GM23338 (cell line): Measurements from ENCODE around the gene OLFML2B. TPM values are rescaled to one million over a fixed set of nuclear protein-coding genes. Genes with fewer than 3 reads are reported as not detected.

Experiments used
- ATAC-seq: fragments of 200-7000 bp; cut with Tn5 transposase; 3 replicates; pipeline ENCODE4 v1.9.1; 2020
- DNase-seq: peaks from one replicate; pipeline ENCODE4 v3.0.0-alpha.2; 2015; ENCODE audit warnings: low spot score
- H2AFZ ChIP-seq: fragments of 200-600 bp; sonication (generic); 2 replicates; pipeline ENCODE4 v1.8.0; 2016; ENCODE audit warnings: antibody characterized with exemption, mild to moderate bottlenecking, moderate library complexity
- H3F3A ChIP-seq: fragments of 200-600 bp; sonication (generic); replicated peaks from 2 replicates; pipeline ENCODE4 v1.8.0; 2017; ENCODE audit warnings: antibody characterized with exemption, mixed run types, low read depth
- H3K27ac ChIP-seq: fragments of 200-600 bp; sonication (generic); 2 replicates; pipeline ENCODE4 v1.6.1; 2016; ENCODE audit warnings: low read depth
- H3K27me3 ChIP-seq: fragments of 200-600 bp; sonication (generic); 2 replicates; pipeline ENCODE4 v1.8.0; 2016; ENCODE audit warnings: mild to moderate bottlenecking, mixed run types, moderate library complexity; ENCODE audit not compliant: insufficient read depth
- H3K36me3 ChIP-seq: fragments of 200-600 bp; sonication (generic); 2 replicates; pipeline ENCODE4 v1.8.0; 2016; ENCODE audit warnings: mild to moderate bottlenecking; ENCODE audit not compliant: insufficient read depth
- H3K4me1 ChIP-seq: fragments of 200-600 bp; sonication (generic); 2 replicates; pipeline ENCODE4 v1.8.0; 2016; ENCODE audit warnings: mild to moderate bottlenecking, moderate library complexity; ENCODE audit not compliant: insufficient read depth
- H3K4me2 ChIP-seq: fragments of 200-600 bp; sonication (generic); 2 replicates; pipeline ENCODE4 v1.7.1; 2017; ENCODE audit warnings: mixed run types
- H3K4me3 ChIP-seq: fragments of 200-600 bp; sonication (generic); 2 replicates; pipeline ENCODE4 v1.6.1; 2016; ENCODE audit warnings: mixed run types
- H3K79me2 ChIP-seq: fragments of 200-600 bp; sonication (generic); replicated peaks from 2 replicates; pipeline ENCODE4 v1.8.0; 2017; ENCODE audit warnings: mild to moderate bottlenecking; ENCODE audit not compliant: insufficient read depth
- H3K9me2 ChIP-seq: fragments of 200-600 bp; sonication (generic); 2 replicates; pipeline ENCODE4 v1.8.0; 2017; ENCODE audit not compliant: insufficient read depth
- H4K20me1 ChIP-seq: fragments of 200-600 bp; sonication (generic); replicated peaks from 2 replicates; pipeline ENCODE4 v1.8.0; 2017; ENCODE audit warnings: mild to moderate bottlenecking; ENCODE audit not compliant: insufficient read depth
- H3K27ac Mint-ChIP-seq: 2 replicates; pipeline ENCODE4 v1.8.0; 2020; ENCODE audit warnings: inconsistent platforms, mild to moderate bottlenecking, moderate library complexity, mixed read lengths
- H3K27me3 Mint-ChIP-seq: 3 replicates; pipeline ENCODE4 v1.8.0; 2022; ENCODE audit warnings: low read depth, mild to moderate bottlenecking, moderate library complexity, mixed read lengths, inconsistent platforms; ENCODE audit not compliant: insufficient read depth, poor library complexity
- H3K36me3 Mint-ChIP-seq: 3 replicates; pipeline ENCODE4 v1.8.0; 2021; ENCODE audit warnings: low read depth, mild to moderate bottlenecking, inconsistent platforms, moderate library complexity, mixed read lengths
- H3K4me1 Mint-ChIP-seq: 3 replicates; pipeline ENCODE4 v1.8.0; 2020; ENCODE audit warnings: mild to moderate bottlenecking, inconsistent platforms, mixed read lengths
- H3K4me3 Mint-ChIP-seq: 3 replicates; pipeline ENCODE4 v1.8.0; 2021; ENCODE audit warnings: moderate library complexity, mild to moderate bottlenecking, inconsistent platforms, mixed read lengths
- H3K9me3 Mint-ChIP-seq: 3 replicates; pipeline ENCODE4 v1.8.0; 2020; ENCODE audit warnings: moderate library complexity, mild to moderate bottlenecking, inconsistent platforms, mixed read lengths
- CREB1 ChIP-seq: fragments of 250-450 bp; sonication (Bioruptor Pico); IDR thresholded peaks from 2 replicates; pipeline ENCODE4 v1.5.0; 2020; ENCODE audit warnings: low read depth, mild to moderate bottlenecking, moderate library complexity
- EZH2 ChIP-seq: fragments of 200-600 bp; sonication (generic); IDR thresholded peaks from one replicate; pipeline ENCODE4 v1.8.0; 2017; ENCODE audit warnings: antibody characterized with exemption, mild to moderate bottlenecking, low read depth; ENCODE audit not compliant: unreplicated experiment
- JUNB ChIP-seq: IDR thresholded peaks from one replicate; pipeline ENCODE4 v1.6.1; 2016; ENCODE audit warnings: antibody characterized with exemption; ENCODE audit not compliant: unreplicated experiment
- NANOG ChIP-seq: IDR thresholded peaks from 2 replicates; pipeline ENCODE4 v1.6.1; 2016; ENCODE audit warnings: antibody characterized with exemption, borderline replicate concordance
- POLR2AphosphoS5 ChIP-seq: IDR thresholded peaks from 2 replicates; pipeline ENCODE4 v1.6.1; 2016; ENCODE audit warnings: antibody characterized with exemption, low read depth
- STAT1 ChIP-seq: IDR thresholded peaks from one replicate; pipeline ENCODE4 v1.6.1; 2016; ENCODE audit warnings: antibody characterized with exemption; ENCODE audit not compliant: unreplicated experiment
- ZNF114 ChIP-seq: fragments of 250-450 bp; sonication (Bioruptor Pico); IDR thresholded peaks from 2 replicates; pipeline ENCODE4 v1.5.0; 2020; ENCODE audit warnings: mild to moderate bottlenecking, moderate library complexity
- polyA plus RNA-seq: library from polyadenylated mRNA; unstranded; fragments of >200 nt; fragmentation: Nextera tagmentation; extraction: Ambion mirVana; gene quantifications from 2 replicates; pipeline ENCODE4 v1.2.1, GENCODE V29; 2016
- total RNA-seq: library from RNA; depleted of rRNA; stranded (reverse); fragments of >200 nt; shearing (Covaris generic); gene quantifications from 2 replicates; pipeline ENCODE4 v1.2.3, GENCODE V29; 2014
- TF ChIP-seq, protein P1 (sequence below), 2 experiments: fragments of 200-600 bp in 1 of 2; sonication (generic) in 1 of 2; conservative IDR thresholded peaks; 2 replicates each; pipeline versions ENCODE4 v1.5.1 to v1.6.1; 2016 to 2017; ENCODE audit warnings: antibody characterized with exemption in 2 of 2, low read depth in 2 of 2, mild to moderate bottlenecking in 2 of 2, moderate library complexity in 1 of 2
- TF ChIP-seq, protein P2 (sequence below): fragments of 250-450 bp; sonication (Bioruptor Pico); IDR thresholded peaks from 2 replicates; pipeline ENCODE4 v1.5.0; 2020; ENCODE audit warnings: mild to moderate bottlenecking, moderate library complexity
- TF ChIP-seq, protein P3 (sequence below): IDR thresholded peaks from one replicate; pipeline ENCODE4 v1.6.1; 2018; ENCODE audit warnings: antibody characterized with exemption; ENCODE audit not compliant: unreplicated experiment

The OLFML2B gene
- total and polyA plus RNA-seq, 2 experiments from 2014 or later: 2.9 to 4.3 TPM

DNA sequence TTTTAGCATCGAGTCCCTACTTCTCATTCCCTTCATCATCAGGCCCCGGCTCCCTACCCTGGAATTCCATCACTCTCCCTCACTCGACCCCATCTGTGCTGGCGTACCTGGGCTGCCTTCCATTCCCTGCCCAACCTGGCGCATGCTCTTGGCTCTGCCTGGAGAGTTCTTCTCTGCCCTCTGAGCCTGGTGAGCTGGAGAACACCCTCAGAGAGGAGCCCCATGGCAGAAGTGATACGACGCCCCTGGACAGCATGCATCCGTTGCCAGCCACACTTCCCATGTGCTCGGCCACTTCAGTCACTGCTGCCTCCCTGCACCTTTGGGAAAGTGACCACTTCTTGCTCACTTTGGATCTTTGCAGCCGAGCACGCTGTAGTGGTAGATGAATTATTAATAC is 30.1 kb downstream of the OLFML2B start (continued):
- TF ChIP-seq, protein P1, sequence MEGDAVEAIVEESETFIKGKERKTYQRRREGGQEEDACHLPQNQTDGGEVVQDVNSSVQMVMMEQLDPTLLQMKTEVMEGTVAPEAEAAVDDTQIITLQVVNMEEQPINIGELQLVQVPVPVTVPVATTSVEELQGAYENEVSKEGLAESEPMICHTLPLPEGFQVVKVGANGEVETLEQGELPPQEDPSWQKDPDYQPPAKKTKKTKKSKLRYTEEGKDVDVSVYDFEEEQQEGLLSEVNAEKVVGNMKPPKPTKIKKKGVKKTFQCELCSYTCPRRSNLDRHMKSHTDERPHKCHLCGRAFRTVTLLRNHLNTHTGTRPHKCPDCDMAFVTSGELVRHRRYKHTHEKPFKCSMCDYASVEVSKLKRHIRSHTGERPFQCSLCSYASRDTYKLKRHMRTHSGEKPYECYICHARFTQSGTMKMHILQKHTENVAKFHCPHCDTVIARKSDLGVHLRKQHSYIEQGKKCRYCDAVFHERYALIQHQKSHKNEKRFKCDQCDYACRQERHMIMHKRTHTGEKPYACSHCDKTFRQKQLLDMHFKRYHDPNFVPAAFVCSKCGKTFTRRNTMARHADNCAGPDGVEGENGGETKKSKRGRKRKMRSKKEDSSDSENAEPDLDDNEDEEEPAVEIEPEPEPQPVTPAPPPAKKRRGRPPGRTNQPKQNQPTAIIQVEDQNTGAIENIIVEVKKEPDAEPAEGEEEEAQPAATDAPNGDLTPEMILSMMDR (conservative IDR thresholded peaks at IDR 0.05; ENCODE audit: low read depth in 2 of 2): no peak
- no peak for TF ChIP-seq NANOG
- no peak for TF ChIP-seq JUNB
- TF ChIP-seq, protein P2, sequence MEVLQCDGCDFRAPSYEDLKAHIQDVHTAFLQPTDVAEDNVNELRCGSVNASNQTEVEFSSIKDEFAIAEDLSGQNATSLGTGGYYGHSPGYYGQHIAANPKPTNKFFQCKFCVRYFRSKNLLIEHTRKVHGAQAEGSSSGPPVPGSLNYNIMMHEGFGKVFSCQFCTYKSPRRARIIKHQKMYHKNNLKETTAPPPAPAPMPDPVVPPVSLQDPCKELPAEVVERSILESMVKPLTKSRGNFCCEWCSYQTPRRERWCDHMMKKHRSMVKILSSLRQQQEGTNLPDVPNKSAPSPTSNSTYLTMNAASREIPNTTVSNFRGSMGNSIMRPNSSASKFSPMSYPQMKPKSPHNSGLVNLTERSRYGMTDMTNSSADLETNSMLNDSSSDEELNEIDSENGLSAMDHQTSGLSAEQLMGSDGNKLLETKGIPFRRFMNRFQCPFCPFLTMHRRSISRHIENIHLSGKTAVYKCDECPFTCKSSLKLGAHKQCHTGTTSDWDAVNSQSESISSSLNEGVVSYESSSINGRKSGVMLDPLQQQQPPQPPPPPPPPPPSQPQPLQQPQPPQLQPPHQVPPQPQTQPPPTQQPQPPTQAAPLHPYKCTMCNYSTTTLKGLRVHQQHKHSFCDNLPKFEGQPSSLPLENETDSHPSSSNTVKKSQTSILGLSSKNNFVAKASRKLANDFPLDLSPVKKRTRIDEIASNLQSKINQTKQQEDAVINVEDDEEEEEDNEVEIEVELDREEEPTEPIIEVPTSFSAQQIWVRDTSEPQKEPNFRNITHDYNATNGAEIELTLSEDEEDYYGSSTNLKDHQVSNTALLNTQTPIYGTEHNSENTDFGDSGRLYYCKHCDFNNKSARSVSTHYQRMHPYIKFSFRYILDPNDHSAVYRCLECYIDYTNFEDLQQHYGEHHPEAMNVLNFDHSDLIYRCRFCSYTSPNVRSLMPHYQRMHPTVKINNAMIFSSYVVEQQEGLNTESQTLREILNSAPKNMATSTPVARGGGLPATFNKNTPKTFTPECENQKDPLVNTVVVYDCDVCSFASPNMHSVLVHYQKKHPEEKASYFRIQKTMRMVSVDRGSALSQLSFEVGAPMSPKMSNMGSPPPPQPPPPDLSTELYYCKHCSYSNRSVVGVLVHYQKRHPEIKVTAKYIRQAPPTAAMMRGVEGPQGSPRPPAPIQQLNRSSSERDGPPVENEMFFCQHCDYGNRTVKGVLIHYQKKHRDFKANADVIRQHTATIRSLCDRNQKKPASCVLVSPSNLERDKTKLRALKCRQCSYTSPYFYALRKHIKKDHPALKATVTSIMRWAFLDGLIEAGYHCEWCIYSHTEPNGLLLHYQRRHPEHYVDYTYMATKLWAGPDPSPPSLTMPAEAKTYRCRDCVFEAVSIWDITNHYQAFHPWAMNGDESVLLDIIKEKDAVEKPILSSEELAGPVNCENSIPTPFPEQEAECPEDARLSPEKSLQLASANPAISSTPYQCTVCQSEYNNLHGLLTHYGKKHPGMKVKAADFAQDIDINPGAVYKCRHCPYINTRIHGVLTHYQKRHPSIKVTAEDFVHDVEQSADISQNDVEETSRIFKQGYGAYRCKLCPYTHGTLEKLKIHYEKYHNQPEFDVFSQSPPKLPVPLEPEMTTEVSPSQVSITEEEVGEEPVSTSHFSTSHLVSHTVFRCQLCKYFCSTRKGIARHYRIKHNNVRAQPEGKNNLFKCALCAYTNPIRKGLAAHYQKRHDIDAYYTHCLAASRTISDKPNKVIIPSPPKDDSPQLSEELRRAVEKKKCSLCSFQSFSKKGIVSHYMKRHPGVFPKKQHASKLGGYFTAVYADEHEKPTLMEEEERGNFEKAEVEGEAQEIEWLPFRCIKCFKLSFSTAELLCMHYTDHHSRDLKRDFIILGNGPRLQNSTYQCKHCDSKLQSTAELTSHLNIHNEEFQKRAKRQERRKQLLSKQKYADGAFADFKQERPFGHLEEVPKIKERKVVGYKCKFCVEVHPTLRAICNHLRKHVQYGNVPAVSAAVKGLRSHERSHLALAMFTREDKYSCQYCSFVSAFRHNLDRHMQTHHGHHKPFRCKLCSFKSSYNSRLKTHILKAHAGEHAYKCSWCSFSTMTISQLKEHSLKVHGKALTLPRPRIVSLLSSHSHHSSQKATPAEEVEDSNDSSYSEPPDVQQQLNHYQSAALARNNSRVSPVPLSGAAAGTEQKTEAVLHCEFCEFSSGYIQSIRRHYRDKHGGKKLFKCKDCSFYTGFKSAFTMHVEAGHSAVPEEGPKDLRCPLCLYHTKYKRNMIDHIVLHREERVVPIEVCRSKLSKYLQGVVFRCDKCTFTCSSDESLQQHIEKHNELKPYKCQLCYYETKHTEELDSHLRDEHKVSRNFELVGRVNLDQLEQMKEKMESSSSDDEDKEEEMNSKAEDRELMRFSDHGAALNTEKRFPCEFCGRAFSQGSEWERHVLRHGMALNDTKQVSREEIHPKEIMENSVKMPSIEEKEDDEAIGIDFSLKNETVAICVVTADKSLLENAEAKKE (CRISPR knock-in tag): no peak
- TF ChIP-seq POLR2AphosphoS5: no peak
- TF ChIP-seq ZNF114: no peak
- no peak for TF ChIP-seq CREB1 (CRISPR knock-in tag)

DNA sequence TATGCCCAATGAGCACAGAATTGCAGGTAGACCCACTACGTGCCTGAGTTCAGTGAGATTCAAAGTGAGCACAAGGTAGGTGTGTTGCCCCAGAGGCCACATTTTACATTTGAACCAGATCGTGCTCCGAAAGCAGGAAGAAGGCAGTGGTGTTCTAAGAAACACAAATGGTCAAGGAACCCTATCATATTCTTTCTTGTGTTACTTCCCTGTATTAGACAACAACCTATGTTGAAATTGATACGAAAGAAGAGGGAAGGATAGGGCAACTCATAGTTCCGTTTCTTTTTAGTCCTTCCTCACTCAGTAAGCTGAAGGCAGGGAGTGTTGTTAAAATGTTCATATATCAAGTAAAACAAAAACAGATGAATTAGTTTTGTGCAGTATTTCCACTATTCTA is 33.9 kb downstream of the OLFML2B start:
- H3K79me2 ChIP-seq: no peaks in the 10 kb centered on the region
- H3K9me2 ChIP-seq: peaks cover 4% of the 10 kb centered on the region; the same call in 1 of the 2 replicates
- Mint-ChIP-seq H3K4me3 (no peak overlapping the region), H3K4me1 (no peaks in the 10 kb centered on the region; the same call in 2 of the 3 replicates), H3K27ac (no peak overlapping the region), H3K36me3 (peaks cover 17% of the 10 kb centered on the region), H3K27me3 (peaks cover 5% of the 10 kb centered on the region), H3K9me3 (peaks cover 17% of the 10 kb centered on the region)
- no peaks in the 10 kb centered on the region for H3K27me3 ChIP-seq
- H2AFZ ChIP-seq: no peak overlapping the region
- H3K4me2 ChIP-seq: no peak overlapping the region
- ATAC-seq: no peak
- H3K36me3 ChIP-seq: no peaks in the 10 kb centered on the region
- H3K27ac ChIP-seq: no peak overlapping the region
- H3K4me3 ChIP-seq: no peak overlapping the region
- H4K20me1 ChIP-seq: no peaks in the 10 kb centered on the region
- H3K4me1 ChIP-seq: no peaks in the 10 kb centered on the region
- no peaks in the 10 kb centered on the region for H3F3A ChIP-seq
- DNase-seq: no peak
- no peak for TF ChIP-seq JUNB
- TF ChIP-seq EZH2: no peak
- TF ChIP-seq STAT1: no peak
- TF ChIP-seq, protein P3, sequence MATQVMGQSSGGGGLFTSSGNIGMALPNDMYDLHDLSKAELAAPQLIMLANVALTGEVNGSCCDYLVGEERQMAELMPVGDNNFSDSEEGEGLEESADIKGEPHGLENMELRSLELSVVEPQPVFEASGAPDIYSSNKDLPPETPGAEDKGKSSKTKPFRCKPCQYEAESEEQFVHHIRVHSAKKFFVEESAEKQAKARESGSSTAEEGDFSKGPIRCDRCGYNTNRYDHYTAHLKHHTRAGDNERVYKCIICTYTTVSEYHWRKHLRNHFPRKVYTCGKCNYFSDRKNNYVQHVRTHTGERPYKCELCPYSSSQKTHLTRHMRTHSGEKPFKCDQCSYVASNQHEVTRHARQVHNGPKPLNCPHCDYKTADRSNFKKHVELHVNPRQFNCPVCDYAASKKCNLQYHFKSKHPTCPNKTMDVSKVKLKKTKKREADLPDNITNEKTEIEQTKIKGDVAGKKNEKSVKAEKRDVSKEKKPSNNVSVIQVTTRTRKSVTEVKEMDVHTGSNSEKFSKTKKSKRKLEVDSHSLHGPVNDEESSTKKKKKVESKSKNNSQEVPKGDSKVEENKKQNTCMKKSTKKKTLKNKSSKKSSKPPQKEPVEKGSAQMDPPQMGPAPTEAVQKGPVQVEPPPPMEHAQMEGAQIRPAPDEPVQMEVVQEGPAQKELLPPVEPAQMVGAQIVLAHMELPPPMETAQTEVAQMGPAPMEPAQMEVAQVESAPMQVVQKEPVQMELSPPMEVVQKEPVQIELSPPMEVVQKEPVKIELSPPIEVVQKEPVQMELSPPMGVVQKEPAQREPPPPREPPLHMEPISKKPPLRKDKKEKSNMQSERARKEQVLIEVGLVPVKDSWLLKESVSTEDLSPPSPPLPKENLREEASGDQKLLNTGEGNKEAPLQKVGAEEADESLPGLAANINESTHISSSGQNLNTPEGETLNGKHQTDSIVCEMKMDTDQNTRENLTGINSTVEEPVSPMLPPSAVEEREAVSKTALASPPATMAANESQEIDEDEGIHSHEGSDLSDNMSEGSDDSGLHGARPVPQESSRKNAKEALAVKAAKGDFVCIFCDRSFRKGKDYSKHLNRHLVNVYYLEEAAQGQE: no peak
- no peak for TF ChIP-seq POLR2AphosphoS5
- no peak for TF ChIP-seq ZNF114
